Measurements from ENCODE around the gene CACNG5.
"Not testable (repeated sequence)": the region's sequence is repeated elsewhere in the genome, so short reads cannot be mapped to it uniquely, and the experiment has no call there.

The CACNG5 gene

GRCh38 chr17:66855204-66855603 lies 20.3 kb downstream of the CACNG5 start:
- DNase-seq: peak; percentile 20

DNA sequence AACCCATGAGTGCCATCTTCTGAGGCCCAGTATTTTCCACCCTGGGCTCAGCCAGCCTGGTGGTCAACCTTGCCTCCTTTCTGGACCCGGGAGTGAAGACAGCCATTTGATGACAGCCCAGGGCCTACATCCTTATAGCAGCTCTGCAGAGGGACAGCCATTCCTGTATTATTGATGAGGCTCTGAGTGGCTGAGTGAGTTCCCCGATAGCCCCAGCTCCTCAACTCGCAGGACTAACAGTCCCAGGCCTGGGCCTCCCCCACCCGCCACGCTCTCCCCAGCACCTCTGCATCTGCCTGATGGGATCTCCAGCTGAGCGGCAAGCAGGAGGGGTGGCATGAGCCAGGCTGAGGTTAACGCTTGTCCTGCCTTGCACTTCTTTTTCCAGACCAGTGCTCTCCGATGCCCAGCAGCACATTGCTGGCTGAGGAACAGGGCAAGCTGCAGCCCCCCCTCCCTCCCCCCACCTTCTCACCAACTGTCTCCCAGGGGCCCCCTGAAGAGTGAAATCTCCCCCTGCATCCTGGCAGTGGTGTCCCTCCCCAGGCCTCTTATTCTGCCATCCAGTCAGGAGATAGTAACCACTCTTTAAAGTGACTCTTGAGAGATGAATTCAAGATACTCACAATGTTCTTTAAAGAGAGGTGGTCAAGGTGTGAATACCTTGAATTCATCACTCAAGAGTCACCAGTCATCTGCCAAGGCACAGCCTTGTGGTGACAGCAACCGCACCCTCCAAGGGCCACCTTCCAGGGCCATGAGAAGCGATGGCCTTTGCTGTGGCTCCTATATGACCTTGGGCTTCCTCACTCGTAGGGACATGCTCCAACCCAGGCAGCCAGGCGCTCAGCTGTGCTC lies 23.5 kb downstream of the CACNG5 start:
- DNase-seq: no peak

DNA sequence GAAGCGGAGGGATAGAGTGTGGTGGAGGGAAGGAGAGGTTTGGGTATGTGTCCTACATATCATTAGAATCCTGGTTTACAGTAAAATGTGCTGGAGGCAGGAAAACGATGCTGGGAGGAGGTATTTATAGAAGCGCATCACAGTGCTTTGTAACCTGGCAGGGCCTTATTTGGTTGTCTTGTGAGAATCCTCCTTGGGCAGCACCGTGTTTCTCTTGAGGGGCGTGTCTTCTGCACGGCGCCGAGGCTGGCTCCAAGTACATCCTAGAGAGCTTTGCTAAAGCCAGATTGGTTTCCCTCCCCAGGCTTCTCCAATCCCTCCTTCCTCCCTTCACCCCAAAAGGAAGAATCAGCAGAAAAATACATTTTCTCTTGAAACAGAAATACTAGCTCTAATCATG lies 24.4 kb downstream of the CACNG5 start:
- DNase-seq: no peak

- no peak for DNase-seq
These were observed 25.3 kb downstream of the CACNG5 start for GRCh38 chr17:66860204-66860603.

DNA sequence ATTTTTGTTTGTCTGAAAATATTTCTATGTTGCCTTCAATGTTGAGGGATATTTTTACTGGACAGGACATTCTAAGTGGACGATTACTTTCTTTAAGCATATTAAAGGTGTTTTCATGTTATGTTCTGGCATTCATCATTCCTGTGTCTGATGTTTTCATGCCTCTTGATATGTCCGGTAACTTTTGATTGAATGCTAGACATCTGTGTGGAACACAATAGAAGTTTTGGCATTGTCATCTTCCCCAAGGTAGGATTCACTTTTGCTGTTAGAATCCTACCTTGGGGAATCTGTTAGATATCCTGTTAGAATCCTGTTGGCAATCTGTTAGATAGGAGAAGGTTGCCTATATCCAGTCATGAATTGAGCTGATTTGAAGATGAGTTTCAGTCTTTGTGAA lies 28.9 kb downstream of the CACNG5 start:
- no peak for DNase-seq

GRCh38 chr17:66865151-66865550 lies 30.2 kb downstream of the CACNG5 start:
- peak; percentile 8 for DNase-seq

DNA sequence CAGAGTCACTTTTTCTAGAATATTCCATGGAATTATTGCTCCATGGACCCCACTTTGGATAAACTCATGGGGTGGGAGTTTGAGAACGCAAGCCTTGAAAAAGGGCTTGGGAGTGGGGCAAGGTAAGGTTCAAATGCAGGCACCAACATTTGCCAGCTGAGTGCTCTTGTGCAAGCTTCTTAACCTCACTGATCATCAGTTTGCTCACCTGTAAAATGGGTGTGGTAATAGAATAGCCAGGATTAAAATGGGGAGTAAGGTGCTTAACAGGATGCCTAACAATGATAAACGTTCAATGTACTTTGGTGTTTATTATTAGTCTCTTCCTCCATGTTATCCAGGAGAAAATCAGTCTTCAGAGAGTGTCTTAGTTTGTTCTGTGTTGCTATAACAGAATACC lies 39.0 kb downstream of the CACNG5 start:
- no peak for DNase-seq

DNA sequence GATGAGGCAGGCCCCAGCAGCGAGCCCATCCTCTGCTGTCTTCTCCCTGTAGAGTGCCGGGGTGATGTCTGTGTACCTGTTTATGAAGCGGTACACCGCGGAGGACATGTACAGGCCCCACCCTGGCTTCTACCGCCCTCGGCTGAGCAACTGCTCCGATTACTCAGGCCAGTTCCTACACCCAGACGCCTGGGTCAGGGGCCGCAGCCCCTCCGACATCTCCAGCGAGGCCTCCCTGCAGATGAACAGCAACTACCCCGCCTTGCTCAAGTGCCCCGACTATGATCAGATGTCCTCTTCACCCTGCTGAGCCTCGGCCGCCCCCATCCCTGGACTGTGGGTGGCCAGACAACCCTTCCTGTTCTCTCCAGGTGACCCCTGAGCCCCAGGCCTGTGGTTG lies 50.0 kb downstream of the CACNG5 start:
- no peak for DNase-seq

- DNase-seq: no peak
These were observed 50.5 kb downstream of the CACNG5 start for GRCh38 chr17:66885417-66885816.

- DNase-seq: no peak
These were observed 54.7 kb downstream of the CACNG5 start for GRCh38 chr17:66889480-66890230.

- DNase-seq: no peak
These were observed 57.3 kb downstream of the CACNG5 start for GRCh38 chr17:66892246-66892645.

DNA sequence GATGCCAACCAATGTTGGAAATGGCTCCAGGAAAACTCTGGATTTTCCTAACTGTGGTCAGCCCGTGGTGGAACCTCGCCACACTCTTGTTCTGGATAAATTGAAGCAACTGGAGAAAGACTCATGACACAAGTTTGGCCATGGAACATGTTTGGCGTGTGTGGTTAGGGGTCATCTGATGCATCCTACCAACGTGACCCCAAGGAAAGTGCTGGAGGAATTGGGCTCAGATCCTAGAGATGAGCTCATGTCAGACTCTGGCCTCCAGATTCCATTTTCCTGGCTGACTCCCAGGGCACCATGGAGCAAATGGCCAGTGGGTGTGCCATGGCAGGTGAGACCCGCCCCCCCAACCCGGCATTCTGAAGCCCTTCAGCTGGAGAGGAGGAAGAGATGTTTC lies 58.5 kb downstream of the CACNG5 start:
- peak; percentile 52 for DNase-seq

DNA sequence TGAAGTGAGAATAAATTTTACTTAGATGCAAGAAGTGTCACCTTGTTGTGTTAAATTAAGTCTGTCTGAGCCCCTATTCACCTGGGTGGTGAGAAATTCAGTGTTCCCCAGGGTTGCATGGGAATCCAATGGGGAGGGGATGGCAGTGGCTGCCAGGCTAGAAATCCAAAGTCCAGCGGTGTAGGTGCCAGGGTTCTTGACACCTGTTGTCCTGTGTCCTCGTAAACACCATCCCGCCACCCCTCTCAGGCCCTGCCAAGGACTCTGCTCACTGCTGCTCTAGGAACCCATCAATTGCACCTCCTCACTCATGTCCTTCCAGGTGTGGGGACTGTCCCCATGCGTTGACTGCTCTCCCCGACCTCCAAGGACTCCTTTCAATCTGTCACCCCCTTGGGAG lies 58.9 kb downstream of the CACNG5 start:
- DNase-seq: no peak

DNA sequence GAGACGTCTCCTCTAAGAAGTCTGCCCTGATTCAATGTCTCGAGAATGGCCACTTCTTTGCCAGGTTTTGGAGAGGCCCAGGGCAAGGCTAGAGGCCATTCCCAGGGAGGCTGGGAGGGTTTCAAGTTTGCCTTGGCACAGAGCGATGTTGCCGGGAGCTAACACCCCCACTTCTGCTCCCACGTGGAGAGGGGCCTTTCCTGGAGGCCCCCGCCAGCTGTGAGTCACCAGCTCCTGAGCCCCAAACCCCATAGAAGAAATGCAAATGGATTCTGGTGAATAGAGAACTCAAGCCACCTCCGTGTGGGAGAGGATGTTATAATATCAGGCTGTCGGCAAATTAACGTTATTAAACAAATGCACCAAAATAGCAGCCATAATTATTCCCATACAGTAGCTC lies 62.2 kb downstream of the CACNG5 start:
- DNase-seq: no peak

GRCh38 chr17:66898536-66898935 lies 63.6 kb downstream of the CACNG5 start:
- DNase-seq: no peak

DNA sequence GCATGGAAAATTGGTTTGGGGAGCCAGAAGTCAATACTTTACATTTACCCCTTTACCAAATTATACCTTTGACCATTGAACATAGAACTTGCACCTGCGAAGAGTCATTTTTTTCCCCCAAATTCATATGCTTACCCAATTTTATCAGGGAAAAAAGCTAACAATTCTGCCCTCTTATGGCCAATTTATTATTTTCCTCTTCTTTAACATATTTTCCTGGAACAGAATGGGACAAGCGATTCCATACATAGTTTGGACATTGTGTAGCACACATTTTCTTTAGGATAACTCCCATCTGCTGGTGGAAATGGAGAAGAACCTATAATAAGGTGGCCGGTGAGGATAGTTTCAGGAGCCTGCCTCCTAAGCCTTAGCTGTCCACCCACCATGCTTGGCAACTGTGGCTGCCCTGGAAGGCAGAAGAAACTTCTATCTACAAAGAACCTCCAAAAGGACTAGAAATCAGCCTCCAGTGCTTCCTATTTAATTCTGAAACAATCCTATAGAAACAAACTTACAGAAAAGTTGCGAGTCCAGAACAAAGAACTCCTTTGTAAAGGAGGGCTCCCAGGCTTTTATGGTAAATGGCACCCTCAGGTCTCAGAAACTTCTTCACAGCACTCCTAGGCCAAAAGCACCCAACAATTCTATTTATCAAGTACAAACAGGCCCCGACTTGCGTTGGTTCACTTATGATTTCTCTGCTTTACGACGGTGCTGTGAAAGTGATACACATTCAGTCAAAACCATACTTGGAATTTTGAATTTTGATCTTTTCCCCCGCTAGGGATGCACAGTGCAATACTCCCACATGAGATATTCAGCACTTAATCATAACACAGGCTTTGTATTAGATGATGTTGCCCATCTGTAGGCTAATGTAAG lies 65.5 kb downstream of the CACNG5 start:
- DNase-seq: peak; percentile 28

GRCh38 chr17:66903296-66903695 lies 68.4 kb downstream of the CACNG5 start:
- DNase-seq: not testable (repeated sequence)

GRCh38 chr17:66903781-66904180 lies 68.9 kb downstream of the CACNG5 start:
- DNase-seq: no peak

GRCh38 chr17:66904760-66905624 lies 70.1 kb downstream of the CACNG5 start:
- peak; percentile 63 for DNase-seq

GRCh38 chr17:66906321-66907278 lies 71.7 kb downstream of the CACNG5 start:
- DNase-seq: peak; percentile 78

DNA sequence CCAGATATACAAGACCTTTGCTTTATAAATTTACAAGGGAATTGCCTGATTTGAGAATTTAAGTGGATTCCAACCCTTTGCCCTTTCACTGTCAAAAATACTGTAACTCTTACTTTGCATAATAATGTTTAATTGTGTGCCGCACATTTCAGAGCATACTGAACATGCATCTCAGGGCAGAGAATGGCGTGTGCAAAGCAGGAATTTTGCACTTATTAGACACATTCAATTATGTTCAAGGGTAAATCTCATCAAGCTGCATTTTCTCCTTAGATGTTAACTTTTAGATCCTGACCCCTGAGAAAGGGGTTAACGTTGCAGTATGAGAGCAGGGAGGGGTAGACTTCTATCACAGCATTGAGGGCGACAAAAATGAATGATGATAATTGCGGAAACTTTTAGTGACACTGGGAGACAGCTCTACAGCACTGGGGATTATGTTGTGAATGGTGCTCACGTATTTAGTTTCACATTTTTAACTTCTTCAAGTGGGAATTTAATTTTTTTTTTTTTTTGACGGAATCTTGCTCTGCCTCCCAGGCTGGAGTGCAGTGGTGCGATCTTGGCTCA lies 75.0 kb downstream of the CACNG5 start:
- DNase-seq: no peak
